Gastroesophageal sphincter (tissue), 3 donors: ENCODE measurements around the gene TENT4B.

Source experiments
- POLR2AphosphoS5 ChIP-seq: sonication (generic); formaldehyde crosslinking; IDR thresholded peaks from one replicate; pipeline ENCODE4 v1.6.1; 2017; ENCODE audit warnings: antibody characterized with exemption
- TF ChIP-seq, protein P1 (sequence below), 4 experiments: fragments of 200-600 bp in 2 of 4; fragments of 450-650 bp in 2 of 4; sonication (generic) in 1 of 4; IDR thresholded peaks; one replicate each; pipeline ENCODE4 v1.5.1; 2017 to 2019; ENCODE audit warnings: antibody characterized with exemption in 4 of 4, mild to moderate bottlenecking in 2 of 4, moderate library complexity in 2 of 4

DNA sequence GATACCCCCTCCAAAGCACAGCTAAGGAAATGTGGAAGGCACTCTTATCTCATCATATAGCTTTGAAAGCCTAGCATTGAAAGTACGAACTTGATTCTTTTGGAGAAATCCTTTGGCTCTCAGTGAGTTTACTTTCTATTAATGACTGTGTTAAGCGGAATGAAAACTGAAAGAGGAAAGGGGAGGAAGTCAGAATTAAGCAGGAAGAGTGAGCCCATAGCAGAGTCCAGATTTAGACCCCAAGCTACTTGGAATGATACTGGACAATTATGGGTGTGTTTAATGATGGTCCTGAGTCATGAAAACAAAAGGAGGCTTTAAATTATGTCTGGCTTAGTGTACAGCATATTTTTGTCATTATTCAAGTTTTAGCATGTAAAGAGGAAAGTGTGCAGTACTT is 42.2 kb downstream of the TENT4B start:
- TF ChIP-seq, protein P1, sequence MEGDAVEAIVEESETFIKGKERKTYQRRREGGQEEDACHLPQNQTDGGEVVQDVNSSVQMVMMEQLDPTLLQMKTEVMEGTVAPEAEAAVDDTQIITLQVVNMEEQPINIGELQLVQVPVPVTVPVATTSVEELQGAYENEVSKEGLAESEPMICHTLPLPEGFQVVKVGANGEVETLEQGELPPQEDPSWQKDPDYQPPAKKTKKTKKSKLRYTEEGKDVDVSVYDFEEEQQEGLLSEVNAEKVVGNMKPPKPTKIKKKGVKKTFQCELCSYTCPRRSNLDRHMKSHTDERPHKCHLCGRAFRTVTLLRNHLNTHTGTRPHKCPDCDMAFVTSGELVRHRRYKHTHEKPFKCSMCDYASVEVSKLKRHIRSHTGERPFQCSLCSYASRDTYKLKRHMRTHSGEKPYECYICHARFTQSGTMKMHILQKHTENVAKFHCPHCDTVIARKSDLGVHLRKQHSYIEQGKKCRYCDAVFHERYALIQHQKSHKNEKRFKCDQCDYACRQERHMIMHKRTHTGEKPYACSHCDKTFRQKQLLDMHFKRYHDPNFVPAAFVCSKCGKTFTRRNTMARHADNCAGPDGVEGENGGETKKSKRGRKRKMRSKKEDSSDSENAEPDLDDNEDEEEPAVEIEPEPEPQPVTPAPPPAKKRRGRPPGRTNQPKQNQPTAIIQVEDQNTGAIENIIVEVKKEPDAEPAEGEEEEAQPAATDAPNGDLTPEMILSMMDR (IDR thresholded peaks at IDR 0.05): no peak
- TF ChIP-seq POLR2AphosphoS5: no peak
